HG02885 (cell line): ENCODE data around the gene CLTB.

Experiments
- ATAC-seq: cut with Tn5 transposase; IDR thresholded peaks from one replicate; pipeline ENCODE4 v1.9.1; 2021; ENCODE audit warnings: mild to moderate bottlenecking; ENCODE audit not compliant: unreplicated experiment, poor library complexity

CLTB gene

GRCh38 chr5:176384366-176384930, 31.9 kb downstream of the CLTB start:
- no peak for ATAC-seq

DNA sequence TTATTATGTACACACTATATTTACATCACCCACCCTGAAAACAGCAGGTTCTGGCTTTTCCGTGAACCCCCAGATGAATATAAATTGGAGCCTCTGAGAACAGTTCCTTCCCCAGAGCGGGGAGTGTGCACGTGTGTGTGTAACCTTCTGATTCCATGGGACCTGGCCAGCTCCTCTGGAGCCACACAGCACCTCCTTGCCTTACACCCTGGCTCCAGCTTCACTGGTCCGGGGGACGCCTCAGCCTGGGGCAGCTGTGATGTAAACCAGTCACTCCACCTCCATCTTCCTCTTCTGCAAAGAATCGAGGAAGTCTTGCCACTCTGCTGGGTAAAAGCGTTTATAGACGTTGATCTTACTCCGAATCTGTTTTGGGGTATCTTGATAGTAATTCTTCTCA, 32.4 kb downstream of the CLTB start:
- ATAC-seq = no peak

GRCh38 chr5:176383248-176383905, 33.0 kb downstream of the CLTB start:
- ATAC-seq = no peak

DNA sequence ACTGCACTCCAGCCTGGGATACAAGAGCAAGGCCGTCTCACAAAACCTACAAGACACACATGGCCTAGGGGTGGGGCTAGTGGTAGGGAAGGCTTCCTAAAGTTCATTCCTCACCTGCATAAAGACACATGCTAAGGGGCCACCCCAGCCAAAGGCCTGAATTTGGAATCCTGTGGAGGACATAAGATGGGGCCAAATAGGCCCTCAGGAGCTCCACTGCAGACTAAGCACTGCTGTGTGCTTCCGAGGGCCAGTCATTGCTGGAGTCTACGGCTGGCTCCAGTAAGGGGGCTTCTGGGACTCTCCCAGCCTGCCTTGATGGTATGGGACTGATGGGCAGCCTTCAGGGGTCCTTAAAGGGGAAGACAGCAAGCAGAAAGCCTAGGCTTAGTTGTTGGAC, 33.6 kb downstream of the CLTB start:
- ATAC-seq = no peak

DNA sequence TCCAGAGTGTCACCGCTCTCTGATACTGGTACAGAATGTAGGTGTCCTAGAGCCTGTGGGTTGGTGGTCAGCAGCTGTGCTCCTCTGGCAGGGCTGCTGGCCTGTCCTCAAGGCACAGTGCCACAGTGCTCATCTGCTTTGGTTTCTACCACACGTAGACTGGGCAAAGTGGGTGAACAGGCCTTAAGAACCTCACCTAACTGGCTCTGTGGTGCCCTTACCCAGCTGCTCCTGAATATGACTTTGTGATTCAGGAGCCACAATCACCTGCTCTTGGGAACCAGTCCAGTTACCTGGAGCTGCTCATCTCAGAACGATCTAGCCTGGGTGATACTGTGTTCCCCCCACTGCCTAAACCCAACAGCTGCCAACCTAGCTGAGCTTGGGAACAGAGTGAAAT, 34.4 kb downstream of the CLTB start:
- no peak for ATAC-seq

- ATAC-seq = no peak
Measured at GRCh38 chr5:176381423-176381822, 34.9 kb downstream of the CLTB start.

- peak; percentile 53 for ATAC-seq
Measured at GRCh38 chr5:176379881-176380280, 36.5 kb downstream of the CLTB start.

DNA sequence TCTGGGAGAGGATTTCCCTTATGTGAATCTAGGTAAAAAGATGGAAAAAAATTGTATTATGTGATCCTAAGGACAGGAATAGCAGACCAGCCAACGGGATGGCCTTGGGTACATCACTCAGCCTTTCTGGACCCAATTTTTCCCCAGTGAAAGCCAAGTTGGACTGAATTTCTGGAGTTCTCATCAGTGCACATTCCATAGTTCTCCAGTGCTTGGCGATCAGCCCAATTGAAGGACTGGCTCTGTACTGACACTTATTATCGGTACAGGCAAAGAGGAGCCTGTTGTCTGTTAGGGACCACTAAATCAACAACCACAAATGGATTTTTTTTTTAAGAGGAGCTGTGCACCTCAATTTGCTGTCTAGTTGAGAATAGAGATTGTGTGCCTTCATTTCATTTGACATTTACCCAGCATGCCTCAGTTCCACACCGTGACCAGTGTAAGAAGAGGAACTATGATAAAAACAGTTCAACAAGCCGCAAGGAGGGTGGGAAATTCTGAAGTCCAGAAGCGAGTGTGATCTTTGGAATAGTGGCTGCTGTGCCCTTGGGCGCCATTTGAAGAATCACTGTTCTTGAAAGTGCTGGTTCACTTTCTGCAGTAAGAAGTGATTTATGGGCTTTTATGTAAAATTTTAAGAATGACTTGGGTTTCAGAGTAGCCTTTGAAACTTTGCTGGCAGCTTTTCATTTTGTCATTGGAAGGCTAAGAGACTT, 43.1 kb downstream of the CLTB start:
- ATAC-seq = no peak

DNA sequence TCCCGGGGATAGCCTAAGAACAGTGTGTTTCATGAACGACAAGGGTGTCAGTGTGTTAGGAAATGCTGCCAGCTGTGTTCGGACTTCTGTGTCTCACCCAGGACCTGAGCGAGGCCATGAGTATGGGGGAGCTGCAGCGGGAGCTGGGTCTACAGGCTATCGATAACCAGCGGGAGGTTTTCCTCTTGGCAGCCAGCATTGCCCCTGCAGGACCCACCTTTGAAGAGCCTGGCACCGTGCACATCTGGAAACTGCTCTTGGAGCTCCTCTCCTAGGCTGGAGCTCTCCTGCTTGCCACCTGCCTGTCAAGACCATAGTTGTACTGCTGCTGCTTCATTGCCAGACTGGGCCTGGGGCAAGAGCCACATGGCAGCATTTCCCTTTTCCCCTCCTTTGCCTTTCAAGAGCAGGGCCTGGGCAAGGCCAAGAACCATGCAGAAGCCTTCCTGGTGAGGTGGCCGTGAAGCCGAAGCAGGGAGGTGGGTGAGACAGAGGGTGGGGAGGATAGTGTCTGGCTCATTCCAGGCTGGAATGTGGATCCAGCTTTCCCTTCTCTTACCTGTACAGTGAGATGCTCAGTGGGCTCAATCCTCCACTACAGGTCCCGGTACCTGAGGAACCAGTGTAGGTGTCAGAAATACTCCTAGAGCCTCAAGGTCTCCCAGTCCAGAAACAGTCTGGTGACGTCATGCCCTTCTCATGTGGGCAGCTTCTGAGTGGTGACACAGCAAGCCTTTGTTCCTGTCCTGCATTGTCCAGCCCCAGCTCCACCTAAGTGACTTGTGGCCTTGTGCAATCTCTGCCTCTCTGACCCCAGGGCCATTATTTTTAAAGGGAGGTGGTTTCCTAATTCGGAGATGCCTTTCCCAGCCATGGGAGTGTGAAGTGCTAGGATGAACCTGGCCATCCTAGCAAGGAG, 44.5 kb downstream of the CLTB start:
- ATAC-seq = no peak

DNA sequence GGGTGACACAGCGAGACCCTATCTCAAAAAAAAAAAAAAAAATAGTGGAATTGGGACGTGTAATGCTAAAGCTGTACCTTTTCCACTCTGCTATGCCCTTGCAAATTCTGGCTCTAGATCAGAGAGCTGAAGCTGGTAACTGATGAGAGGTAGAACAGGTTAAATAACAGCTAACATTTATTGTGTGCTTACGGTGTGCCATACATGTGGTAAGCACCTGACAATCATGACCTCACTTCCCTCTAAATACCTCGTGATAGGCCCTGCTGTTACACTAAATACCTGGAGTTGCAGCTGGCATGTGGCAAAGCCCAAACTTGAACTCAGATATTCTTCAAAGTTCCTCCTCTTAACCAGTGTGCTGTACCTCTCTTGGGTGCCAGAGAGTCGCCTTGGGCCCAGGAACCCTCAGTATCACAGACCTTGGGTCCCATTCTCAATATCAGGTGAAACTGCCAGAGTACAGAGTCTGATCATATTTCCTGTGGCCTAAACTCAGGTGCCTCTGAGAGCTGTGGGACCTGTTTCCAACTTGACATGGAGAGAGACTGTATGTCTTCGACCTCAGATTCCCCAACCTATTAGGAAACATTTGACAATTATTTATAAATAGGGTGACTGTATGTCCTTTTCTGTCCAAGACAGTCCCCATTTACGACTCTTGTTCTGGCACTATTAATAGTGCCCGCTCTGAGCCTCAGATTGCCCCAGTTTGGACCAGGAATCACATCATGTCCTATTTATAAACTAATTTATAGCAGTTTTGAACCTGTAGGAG, 46.2 kb downstream of the CLTB start:
- ATAC-seq = no peak

DNA sequence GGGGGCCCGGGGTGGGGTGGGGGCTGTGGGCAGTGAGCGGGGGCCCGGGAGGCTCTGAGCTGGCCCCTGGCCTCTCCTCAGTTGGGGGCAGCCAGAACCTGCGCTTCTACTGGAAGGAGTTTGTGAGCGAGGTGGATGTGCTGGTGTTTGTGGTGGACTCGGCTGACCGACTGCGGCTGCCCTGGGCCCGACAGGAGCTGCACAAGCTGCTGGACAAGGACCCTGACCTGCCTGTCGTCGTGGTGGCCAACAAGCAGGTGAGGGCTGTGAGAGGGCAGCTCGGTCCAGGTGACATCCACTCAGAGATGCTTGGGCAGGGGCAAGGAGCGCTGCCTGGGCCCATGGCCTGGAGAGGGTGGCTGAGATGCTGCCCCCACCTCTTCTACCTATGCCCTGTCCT, 47.6 kb downstream of the CLTB start:
- no peak for ATAC-seq

GRCh38 chr5:176366232-176366894, 50.0 kb downstream of the CLTB start:
- ATAC-seq = no peak

GRCh38 chr5:176365351-176366231, 50.7 kb downstream of the CLTB start, which contains the start of gene ARL10:
ARL10 (plus strand) TSS chr5:176365487; CDS start chr5:176365564, 77 bp downstream.
- ATAC-seq = peak; percentile 46

DNA sequence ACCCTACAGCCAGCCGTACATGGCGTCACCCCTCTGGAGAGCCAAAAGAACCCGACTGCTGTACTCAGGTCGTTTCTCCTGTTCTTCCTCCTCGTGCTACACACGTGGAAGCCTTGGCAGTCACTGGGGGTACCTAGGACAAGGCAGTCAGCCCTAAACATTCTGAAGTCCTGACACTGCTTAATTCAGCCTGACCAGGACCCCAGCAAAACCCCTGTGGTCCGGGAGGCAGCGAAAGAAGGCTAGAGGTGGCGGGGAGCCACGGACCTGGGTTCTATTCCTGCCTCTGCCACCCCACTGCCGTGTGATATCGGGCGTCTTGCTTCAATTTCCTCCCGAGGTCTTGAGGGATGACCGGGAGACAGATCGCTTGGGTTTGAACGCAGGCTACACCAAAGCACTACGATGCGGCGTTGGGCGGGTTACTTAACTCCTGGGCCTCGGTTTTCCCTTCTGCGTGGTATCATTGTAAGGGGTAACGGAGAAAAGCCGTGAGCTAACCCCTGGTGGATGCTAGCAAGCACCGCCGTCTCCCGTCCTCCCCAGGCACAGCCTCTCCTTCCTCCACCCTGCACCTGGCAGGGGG, 51.5 kb downstream of the CLTB start:
- no peak for ATAC-seq

GRCh38 chr5:176362233-176362490, 54.2 kb downstream of the CLTB start:
- ATAC-seq = peak; percentile 5

DNA sequence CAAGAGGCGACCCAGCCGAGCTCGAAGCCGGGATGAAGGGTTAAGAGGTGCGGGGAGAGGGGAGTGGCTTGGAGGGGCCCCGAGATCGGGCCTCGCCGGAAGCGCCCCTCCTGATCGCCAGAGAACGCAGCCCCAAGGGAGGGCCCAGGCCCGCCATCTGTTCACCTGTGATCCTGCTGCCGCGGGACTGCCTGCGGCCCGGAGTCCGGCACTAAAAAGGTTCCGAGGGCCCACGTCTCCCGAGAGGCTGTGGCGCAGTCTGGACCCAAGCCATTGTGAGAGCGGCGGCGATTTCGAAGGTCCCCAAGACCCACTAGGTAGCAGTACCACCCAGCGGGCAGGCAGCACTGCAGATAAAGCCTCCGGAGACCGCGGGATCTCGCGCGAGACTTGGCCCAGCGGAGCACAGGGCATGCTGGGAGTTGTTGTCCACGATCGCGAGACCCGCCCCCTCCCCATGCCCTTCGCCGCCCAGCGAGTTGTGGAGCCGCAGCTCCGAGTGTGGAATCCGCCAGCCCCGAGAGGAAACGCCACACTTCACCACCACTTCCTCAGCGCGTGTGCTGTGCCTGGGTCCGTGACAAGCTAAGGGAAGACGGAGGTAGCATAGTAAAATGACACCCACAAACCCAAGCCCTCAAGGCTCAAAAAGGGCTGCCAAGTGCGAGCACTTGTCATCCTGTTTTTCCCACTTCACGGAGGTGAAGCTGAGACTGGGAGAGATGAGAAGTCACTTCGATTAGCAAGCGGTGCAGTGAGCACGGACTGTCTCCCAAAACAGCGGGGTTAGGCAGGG, 54.7 kb downstream of the CLTB start, which contains the start of gene KIAA1191:
KIAA1191 (minus strand) TSS at position 328 of the 796 bp plus-strand sequence. CDS start 2,256 bp downstream, outside the sequence.
- ATAC-seq = peak; percentile 85

GRCh38 chr5:176360894-176361436, 55.4 kb downstream of the CLTB start:
- ATAC-seq = no peak
